ENCODE data around the gene CNTN5.

The CNTN5 gene

GRCh38 chr11:99170591-99170990 is 149.8 kb downstream of the CNTN5 start:
- DNase-seq (ENCODE audit: low read depth), result no peak

- DNase-seq (ENCODE audit: low read depth), result no peak
These were observed 150.6 kb downstream of the CNTN5 start for GRCh38 chr11:99171330-99171729.

GRCh38 chr11:99176430-99176829 is 155.7 kb downstream of the CNTN5 start:
- DNase-seq (ENCODE audit: low read depth), result no peak

- DNase-seq (ENCODE audit: low read depth), result no peak
These were observed 156.7 kb downstream of the CNTN5 start for GRCh38 chr11:99177446-99177845.

GRCh38 chr11:99184146-99184545 is 163.4 kb downstream of the CNTN5 start:
- DNase-seq (ENCODE audit: low read depth), result no peak

GRCh38 chr11:99188221-99188620 is 167.5 kb downstream of the CNTN5 start:
- DNase-seq (ENCODE audit: low read depth), result no peak

GRCh38 chr11:99192716-99193115 is 172.0 kb downstream of the CNTN5 start:
- DNase-seq (ENCODE audit: low read depth), result no peak

GRCh38 chr11:99197477-99197876 is 176.7 kb downstream of the CNTN5 start:
- DNase-seq (ENCODE audit: low read depth), result no peak

GRCh38 chr11:99198215-99198614 is 177.5 kb downstream of the CNTN5 start:
- DNase-seq (ENCODE audit: low read depth), result no peak

- DNase-seq (ENCODE audit: low read depth), result no peak
These were observed 178.6 kb downstream of the CNTN5 start for GRCh38 chr11:99199341-99199740.

- no peak for DNase-seq (ENCODE audit: low read depth)
These were observed 180.0 kb downstream of the CNTN5 start for GRCh38 chr11:99200720-99201119.

- DNase-seq (ENCODE audit: low read depth), result no peak
These were observed 188.1 kb downstream of the CNTN5 start for GRCh38 chr11:99208813-99209212.

GRCh38 chr11:99229544-99229943 is 208.8 kb downstream of the CNTN5 start:
- no peak for DNase-seq (ENCODE audit: low read depth)

GRCh38 chr11:99234534-99234933 is 213.8 kb downstream of the CNTN5 start:
- no peak for DNase-seq (ENCODE audit: low read depth)

- no peak for DNase-seq (ENCODE audit: low read depth)
These were observed 217.7 kb downstream of the CNTN5 start for GRCh38 chr11:99238401-99238800.

GRCh38 chr11:99240192-99241030 is 219.7 kb downstream of the CNTN5 start:
- DNase-seq (ENCODE audit: low read depth), result no peak

- DNase-seq (ENCODE audit: low read depth), result no peak
These were observed 220.3 kb downstream of the CNTN5 start for GRCh38 chr11:99241066-99241465.

- DNase-seq (ENCODE audit: low read depth), result no peak
These were observed 223.9 kb downstream of the CNTN5 start for GRCh38 chr11:99244613-99245012.

- no peak for DNase-seq (ENCODE audit: low read depth)
These were observed 225.4 kb downstream of the CNTN5 start for GRCh38 chr11:99246199-99246598.

- no peak for DNase-seq (ENCODE audit: low read depth)
These were observed 235.9 kb downstream of the CNTN5 start for GRCh38 chr11:99256614-99257013.

- DNase-seq (ENCODE audit: low read depth), result no peak
These were observed 236.4 kb downstream of the CNTN5 start for GRCh38 chr11:99257131-99257530.

- no peak for DNase-seq (ENCODE audit: low read depth)
These were observed 239.9 kb downstream of the CNTN5 start for GRCh38 chr11:99260696-99261095.

- DNase-seq (ENCODE audit: low read depth), result no peak
These were observed 248.1 kb downstream of the CNTN5 start for GRCh38 chr11:99268886-99269285.

- DNase-seq (ENCODE audit: low read depth), result no peak
These were observed 250.8 kb downstream of the CNTN5 start for GRCh38 chr11:99271527-99271926.

All from EH (cell line).